Endothelial cell of umbilical vein (primary cell): ENCODE measurements around the gene KLHL26. TPM values are rescaled to one million over a fixed set of nuclear protein-coding genes. Genes with fewer than 3 reads are reported as not detected.

Experiments
- BruUV-seq: library from RNA; stranded (reverse); fragments of 400-500 nt; replicated peaks from 2 replicates; lab custom pipeline; 2021; lab: Mats Ljungman, UMichigan
- CTCF ChIA-PET: fragments of 300-600, 350-600 bp; sonication (Branson Sonifier 250); formaldehyde crosslinking; loops from one replicate; lab custom pipeline; 2021; ENCODE audit warnings: antibody characterized with exemption, inconsistent platforms; lab: Charles Lee
- POLR2A ChIA-PET: fragments of 300-600, 350-600 bp; sonication (Branson Sonifier 250); formaldehyde crosslinking; loops from one replicate; lab custom pipeline; 2021; ENCODE audit warnings: antibody characterized with exemption, inconsistent platforms; lab: Charles Lee
- DNase-seq: peaks from one replicate; pipeline ENCODE4 v3.0.0-alpha.2; 2011; ENCODE audit warnings: low read depth, low spot score
- FAIRE-seq: peaks from 2 replicates; lab custom pipeline; 2011; peaks lifted over from hg19 to GRCh38; lab: Jason Lieb, UNC
- H2AFZ ChIP-seq: 2 replicates; pipeline ENCODE4 v1.6.0; 2012; ENCODE audit warnings: low read depth, low read length, control low read depth, inconsistent platforms
- H3K27ac ChIP-seq: 2 replicates; pipeline ENCODE4 v1.5.1; 2011; ENCODE audit warnings: low read depth, mild to moderate bottlenecking, control low read depth, low read length, moderate library complexity; ENCODE audit not compliant: insufficient read depth
- H3K27me3 ChIP-seq, 2 experiments: 2 replicates each; pipeline versions ENCODE4 v1.6.0 to v1.6.1; 2011; ENCODE audit warnings: low read length in 2 of 2, mixed read lengths in 1 of 2; ENCODE audit not compliant: control insufficient read depth in 2 of 2, insufficient read depth in 2 of 2
- H3K36me3 ChIP-seq, 2 experiments: 2 replicates in 1 of 2; 3 replicates in 1 of 2; pipeline ENCODE4 v1.5.1; 2011; ENCODE audit warnings: low read length in 2 of 2, mild to moderate bottlenecking in 1 of 2, moderate library complexity in 1 of 2; ENCODE audit not compliant: control insufficient read depth in 2 of 2, insufficient read depth in 2 of 2; ENCODE audit errors: extremely low read depth in 1 of 2
- H3K4me1 ChIP-seq: 3 replicates; pipeline ENCODE4 v1.5.1; 2011; ENCODE audit warnings: mild to moderate bottlenecking, low read length; ENCODE audit not compliant: control insufficient read depth, insufficient read depth; ENCODE audit errors: extremely low read depth
- H3K4me2 ChIP-seq: 2 replicates; pipeline ENCODE4 v1.6.1; 2011; ENCODE audit warnings: low read length, control low read depth, mixed read lengths; ENCODE audit not compliant: insufficient read depth
- H3K4me3 ChIP-seq, 3 experiments: fragments of 200-600 bp in 1 of 3; sonication (generic), shearing (Covaris generic) in 1 of 3; replicated peaks in 1 of 3; 2 replicates each; pipeline ENCODE4 v1.5.1; 2011 to 2016; ENCODE audit warnings: control low read depth in 3 of 3, low read length in 3 of 3, mild to moderate bottlenecking in 2 of 3, inconsistent platforms in 1 of 3, low read depth in 1 of 3, moderate library complexity in 1 of 3; ENCODE audit not compliant: insufficient read depth in 1 of 3
- H3K79me2 ChIP-seq: 2 replicates; pipeline ENCODE4 v1.6.0; 2012; ENCODE audit warnings: low read length, inconsistent platforms; ENCODE audit not compliant: control insufficient read depth, insufficient read depth
- H3K9ac ChIP-seq: replicated peaks from 2 replicates; pipeline ENCODE3; 2011; ENCODE audit warnings: low read length, control low read depth; ENCODE audit not compliant: insufficient read depth; ENCODE audit errors: extremely low read depth
- H3K9me1 ChIP-seq: replicated peaks from 3 replicates; pipeline ENCODE4 v1.6.0; 2011; ENCODE audit warnings: mild to moderate bottlenecking, low read length; ENCODE audit not compliant: control insufficient read depth, insufficient read depth; ENCODE audit errors: extremely low read depth
- H3K9me3 ChIP-seq: replicated peaks from 2 replicates; pipeline ENCODE4 v1.5.1; 2012; ENCODE audit warnings: low read length, inconsistent platforms; ENCODE audit not compliant: control insufficient read depth, insufficient read depth
- H4K20me1 ChIP-seq: replicated peaks from 2 replicates; pipeline ENCODE3; 2011; ENCODE audit warnings: mild to moderate bottlenecking, low read length; ENCODE audit not compliant: control insufficient read depth, insufficient read depth; ENCODE audit errors: extremely low read depth
- EZH2 ChIP-seq: IDR thresholded peaks from 2 replicates; pipeline ENCODE4 v1.6.1; 2012; ENCODE audit warnings: borderline replicate concordance, low read depth, mild to moderate bottlenecking, moderate library complexity, low read length, inconsistent platforms; ENCODE audit not compliant: severe bottlenecking
- FOS ChIP-seq: IDR thresholded peaks from 2 replicates; pipeline ENCODE4 v1.6.1; 2011; ENCODE audit warnings: mild to moderate bottlenecking, low read length, moderate library complexity, borderline replicate concordance; ENCODE audit not compliant: insufficient read depth
- GATA2 ChIP-seq: IDR thresholded peaks from 2 replicates; pipeline ENCODE4 v1.7.0; 2011; ENCODE audit warnings: low read depth, mild to moderate bottlenecking, moderate library complexity, mixed read lengths, low read length; ENCODE audit not compliant: insufficient read length, insufficient read depth
- JUN ChIP-seq: IDR thresholded peaks from 2 replicates; pipeline ENCODE4 v1.6.1; 2011; ENCODE audit warnings: borderline replicate concordance, low read depth; ENCODE audit not compliant: insufficient read length, insufficient read depth
- MYC ChIP-seq: IDR thresholded peaks from one replicate; pipeline ENCODE4 v1.6.1; 2011; ENCODE audit warnings: mild to moderate bottlenecking, low read depth, low read length
- POLR2A ChIP-seq: IDR thresholded peaks from 2 replicates; pipeline ENCODE4 v1.6.1; 2012; ENCODE audit warnings: low read depth, mild to moderate bottlenecking, control low read depth, low read length
- POLR2AphosphoS5 ChIP-seq: IDR thresholded peaks from 2 replicates; pipeline ENCODE4 v1.6.1; 2012; ENCODE audit warnings: low read depth, mild to moderate bottlenecking, control low read depth, low read length, moderate library complexity; ENCODE audit not compliant: insufficient read depth
- dilution Hi-C: fragments of 300-500 bp; cut with MboI; formaldehyde crosslinking; loops from one replicate; pipeline ENCODE4 v1.15.0; 2019; ENCODE audit warnings: low sequenced_read_pairs; ENCODE audit not compliant: extremely low pct_ligation_motif_present
- intact Hi-C: fragments of 100-400 bp; cut with micrococcal nuclease; formaldehyde crosslinking; loops from one replicate; pipeline ENCODE4 v1.10.0; 2022
- polyA plus RNA-seq, 4 experiments: library from polyadenylated mRNA; depleted of rRNA in 3 of 4; stranded (reverse) in 3 of 4; unstranded in 1 of 4; fragments of >200 nt; gene quantifications; 2 replicates each; pipeline versions ENCODE4 v1.2.1 to v1.2.3, GENCODE V29; 2011 to 2012; ENCODE audit warnings: missing spikeins in 1 of 4
- total RNA-seq: library from RNA; stranded (reverse); gene quantifications from 2 replicates; pipeline ENCODE4 v1.2.3, GENCODE V29; 2021
- TF ChIP-seq, protein P1 (sequence below), 2 donors: IDR thresholded peaks; 1 replicate in 1 of 2; 2 replicates in 1 of 2; pipeline ENCODE4 v1.5.1; 2011; ENCODE audit warnings: low read length in 2 of 2, mild to moderate bottlenecking in 2 of 2, moderate library complexity in 2 of 2, control low read depth in 1 of 2, inconsistent platforms in 1 of 2, low read depth in 1 of 2; ENCODE audit not compliant: insufficient read depth in 1 of 2; ENCODE audit errors: extremely low read depth in 1 of 2
- TF ChIP-seq, protein P2 (sequence below): IDR thresholded peaks from 2 replicates; pipeline ENCODE4 v1.6.1; 2011; ENCODE audit not compliant: insufficient read depth, insufficient read length

Gene KLHL26
- total and polyA plus RNA-seq, 2 donors (not counting 3 experiments of a cell fraction or from before 2014, with no cell fraction given), result 2.4 to 6.2 TPM

DNA sequence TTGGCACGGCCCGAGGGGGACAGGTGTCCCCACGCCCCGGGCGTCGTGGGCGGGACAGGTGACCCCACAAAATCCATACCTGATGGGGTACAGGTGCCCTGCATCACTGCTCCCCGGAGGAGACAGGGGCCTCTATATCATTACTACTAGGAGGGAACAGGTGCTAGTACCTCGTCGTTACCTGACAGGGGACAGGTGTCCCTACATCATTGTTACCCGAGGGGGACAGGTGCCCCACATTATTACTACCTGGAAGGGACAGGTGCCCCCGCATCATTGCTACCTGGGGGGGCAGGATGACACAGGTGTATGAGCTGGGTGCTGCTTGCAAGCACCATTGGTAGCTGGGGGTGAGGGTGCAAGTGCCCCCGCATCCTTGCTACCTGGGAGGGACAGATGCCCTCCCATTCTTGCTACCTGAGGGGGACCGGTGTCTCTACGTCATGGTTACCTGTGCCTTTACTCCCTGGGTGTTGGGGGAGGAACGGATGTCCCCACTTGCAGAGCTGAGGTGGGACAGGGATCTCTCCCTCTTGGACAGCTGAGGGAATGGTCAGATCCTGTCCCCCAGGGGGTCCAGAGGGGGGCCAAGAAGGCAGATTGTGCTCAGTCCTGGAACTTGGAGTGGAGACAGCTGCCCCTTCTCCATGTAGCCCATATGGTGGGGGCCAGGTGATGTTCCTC, 47.3 kb downstream of the KLHL26 start:
- Histone ChIP-seq H3K4me3 (peak overlapping the region in 2 of 3 experiments; percentile 65 to 88), H3K36me3 (no peaks in the 10 kb centered on the region), H2AFZ (peak overlapping the region; percentile 44), H3K4me2 (peak overlapping the region; percentile 74), H3K27me3 (no peaks in the 10 kb centered on the region), H3K4me1 (peaks cover 7% of the 10 kb centered on the region), H3K9me3 (no peaks in the 10 kb centered on the region), H4K20me1 (no peaks in the 10 kb centered on the region), H3K9me1 (no peaks in the 10 kb centered on the region), H3K27ac (no peak overlapping the region), H3K79me2 (peaks cover 5% of the 10 kb centered on the region), H3K9ac (peak overlapping the region; percentile 17)
- no peak for FAIRE-seq
- dilution Hi-C loops, result no loop called here
- ChIA-PET CTCF (no interaction called here), POLR2A (no interaction called here)
- no peak for TF ChIP-seq FOS
- no peak for TF ChIP-seq EZH2
- TF ChIP-seq POLR2A, result no peak
- no peak for TF ChIP-seq MYC
- TF ChIP-seq, protein P1, sequence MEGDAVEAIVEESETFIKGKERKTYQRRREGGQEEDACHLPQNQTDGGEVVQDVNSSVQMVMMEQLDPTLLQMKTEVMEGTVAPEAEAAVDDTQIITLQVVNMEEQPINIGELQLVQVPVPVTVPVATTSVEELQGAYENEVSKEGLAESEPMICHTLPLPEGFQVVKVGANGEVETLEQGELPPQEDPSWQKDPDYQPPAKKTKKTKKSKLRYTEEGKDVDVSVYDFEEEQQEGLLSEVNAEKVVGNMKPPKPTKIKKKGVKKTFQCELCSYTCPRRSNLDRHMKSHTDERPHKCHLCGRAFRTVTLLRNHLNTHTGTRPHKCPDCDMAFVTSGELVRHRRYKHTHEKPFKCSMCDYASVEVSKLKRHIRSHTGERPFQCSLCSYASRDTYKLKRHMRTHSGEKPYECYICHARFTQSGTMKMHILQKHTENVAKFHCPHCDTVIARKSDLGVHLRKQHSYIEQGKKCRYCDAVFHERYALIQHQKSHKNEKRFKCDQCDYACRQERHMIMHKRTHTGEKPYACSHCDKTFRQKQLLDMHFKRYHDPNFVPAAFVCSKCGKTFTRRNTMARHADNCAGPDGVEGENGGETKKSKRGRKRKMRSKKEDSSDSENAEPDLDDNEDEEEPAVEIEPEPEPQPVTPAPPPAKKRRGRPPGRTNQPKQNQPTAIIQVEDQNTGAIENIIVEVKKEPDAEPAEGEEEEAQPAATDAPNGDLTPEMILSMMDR (IDR thresholded peaks at IDR 0.05; ENCODE audit: extremely low read depth in 1 of 2, insufficient read depth in 1 of 2, low read depth in 1 of 2, low read length in 2 of 2), result no peak
- no peak for TF ChIP-seq JUN
- no peak for TF ChIP-seq POLR2AphosphoS5
- TF ChIP-seq GATA2, result no peak
- TF ChIP-seq, protein P2, sequence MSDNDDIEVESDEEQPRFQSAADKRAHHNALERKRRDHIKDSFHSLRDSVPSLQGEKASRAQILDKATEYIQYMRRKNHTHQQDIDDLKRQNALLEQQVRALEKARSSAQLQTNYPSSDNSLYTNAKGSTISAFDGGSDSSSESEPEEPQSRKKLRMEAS, result no peak
- no peak for DNase-seq
- no TSS peak for BruUV-seq
- intact Hi-C loops, result no loop called here
